Measurements from ENCODE around the gene GRN.
"Not testable (repeated sequence)": the region's sequence is repeated elsewhere in the genome, so short reads cannot be mapped to it uniquely, and the experiment has no call there.

DNA sequence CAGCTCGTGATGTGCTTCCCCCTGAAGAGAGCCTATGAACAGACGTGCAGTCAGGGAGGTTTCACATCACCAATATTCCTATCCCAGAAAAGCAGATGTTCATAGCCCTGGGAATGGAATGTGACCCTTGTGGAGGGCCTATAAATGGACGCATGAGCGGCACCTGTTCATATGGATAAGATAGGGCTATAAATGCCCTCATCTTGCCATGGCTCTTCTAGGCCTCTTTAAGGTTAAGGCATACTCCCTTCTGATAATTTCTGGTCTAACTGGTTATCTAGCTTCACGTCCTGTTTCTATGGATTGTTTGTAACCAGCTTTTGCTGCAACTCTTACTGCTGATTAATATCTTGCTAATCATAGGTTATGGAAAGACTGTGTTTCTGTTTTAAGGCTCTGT is 4.5 kb upstream of the GRN start:
- not testable (repeated sequence) for TF ChIP-seq POLR2A (IDR thresholded peaks at IDR 0.05; ENCODE audit: low read depth, low read length); POLR2AphosphoS5 (IDR thresholded peaks at IDR 0.05; ENCODE audit: insufficient read depth, low read depth, low read length); EZH2 (IDR thresholded peaks at IDR 0.05; ENCODE audit: borderline replicate concordance, low read depth, low read length, severe bottlenecking); MYC (IDR thresholded peaks at IDR 0.05; ENCODE audit: low read depth, low read length); GATA2 (IDR thresholded peaks at IDR 0.05; ENCODE audit: insufficient read depth, insufficient read length, low read depth, low read length)
- TF ChIP-seq, protein P1, sequence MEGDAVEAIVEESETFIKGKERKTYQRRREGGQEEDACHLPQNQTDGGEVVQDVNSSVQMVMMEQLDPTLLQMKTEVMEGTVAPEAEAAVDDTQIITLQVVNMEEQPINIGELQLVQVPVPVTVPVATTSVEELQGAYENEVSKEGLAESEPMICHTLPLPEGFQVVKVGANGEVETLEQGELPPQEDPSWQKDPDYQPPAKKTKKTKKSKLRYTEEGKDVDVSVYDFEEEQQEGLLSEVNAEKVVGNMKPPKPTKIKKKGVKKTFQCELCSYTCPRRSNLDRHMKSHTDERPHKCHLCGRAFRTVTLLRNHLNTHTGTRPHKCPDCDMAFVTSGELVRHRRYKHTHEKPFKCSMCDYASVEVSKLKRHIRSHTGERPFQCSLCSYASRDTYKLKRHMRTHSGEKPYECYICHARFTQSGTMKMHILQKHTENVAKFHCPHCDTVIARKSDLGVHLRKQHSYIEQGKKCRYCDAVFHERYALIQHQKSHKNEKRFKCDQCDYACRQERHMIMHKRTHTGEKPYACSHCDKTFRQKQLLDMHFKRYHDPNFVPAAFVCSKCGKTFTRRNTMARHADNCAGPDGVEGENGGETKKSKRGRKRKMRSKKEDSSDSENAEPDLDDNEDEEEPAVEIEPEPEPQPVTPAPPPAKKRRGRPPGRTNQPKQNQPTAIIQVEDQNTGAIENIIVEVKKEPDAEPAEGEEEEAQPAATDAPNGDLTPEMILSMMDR (IDR thresholded peaks at IDR 0.05; ENCODE audit: extremely low read depth in 1 of 2, insufficient read depth in 1 of 2, low read depth in 1 of 2, low read length in 2 of 2) = not testable (repeated sequence)
- TF ChIP-seq, protein P2, sequence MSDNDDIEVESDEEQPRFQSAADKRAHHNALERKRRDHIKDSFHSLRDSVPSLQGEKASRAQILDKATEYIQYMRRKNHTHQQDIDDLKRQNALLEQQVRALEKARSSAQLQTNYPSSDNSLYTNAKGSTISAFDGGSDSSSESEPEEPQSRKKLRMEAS (IDR thresholded peaks at IDR 0.05; ENCODE audit: insufficient read depth, insufficient read length) = not testable (repeated sequence)

All from endothelial cell of umbilical vein (primary cell).